Thyroid gland (tissue), 4 donors: ENCODE measurements around the gene C11orf24.

Source experiments
- POLR2A ChIP-seq, 2 donors: fragments of 450-650 bp; IDR thresholded peaks; one replicate each; pipeline ENCODE4 v1.6.1; 2017; ENCODE audit warnings: antibody characterized with exemption in 2 of 2, mild to moderate bottlenecking in 2 of 2, moderate library complexity in 1 of 2
- TF ChIP-seq, protein P1 (sequence below), 6 experiments: fragments of 200-600 bp in 3 of 6; fragments of 450-650 bp in 3 of 6; sonication (generic) in 3 of 6; IDR thresholded peaks; one replicate each; pipeline ENCODE4 v1.5.1; 2016 to 2019; ENCODE audit warnings: antibody characterized with exemption in 6 of 6, mild to moderate bottlenecking in 2 of 6, inconsistent platforms in 1 of 6, moderate library complexity in 1 of 6

DNA sequence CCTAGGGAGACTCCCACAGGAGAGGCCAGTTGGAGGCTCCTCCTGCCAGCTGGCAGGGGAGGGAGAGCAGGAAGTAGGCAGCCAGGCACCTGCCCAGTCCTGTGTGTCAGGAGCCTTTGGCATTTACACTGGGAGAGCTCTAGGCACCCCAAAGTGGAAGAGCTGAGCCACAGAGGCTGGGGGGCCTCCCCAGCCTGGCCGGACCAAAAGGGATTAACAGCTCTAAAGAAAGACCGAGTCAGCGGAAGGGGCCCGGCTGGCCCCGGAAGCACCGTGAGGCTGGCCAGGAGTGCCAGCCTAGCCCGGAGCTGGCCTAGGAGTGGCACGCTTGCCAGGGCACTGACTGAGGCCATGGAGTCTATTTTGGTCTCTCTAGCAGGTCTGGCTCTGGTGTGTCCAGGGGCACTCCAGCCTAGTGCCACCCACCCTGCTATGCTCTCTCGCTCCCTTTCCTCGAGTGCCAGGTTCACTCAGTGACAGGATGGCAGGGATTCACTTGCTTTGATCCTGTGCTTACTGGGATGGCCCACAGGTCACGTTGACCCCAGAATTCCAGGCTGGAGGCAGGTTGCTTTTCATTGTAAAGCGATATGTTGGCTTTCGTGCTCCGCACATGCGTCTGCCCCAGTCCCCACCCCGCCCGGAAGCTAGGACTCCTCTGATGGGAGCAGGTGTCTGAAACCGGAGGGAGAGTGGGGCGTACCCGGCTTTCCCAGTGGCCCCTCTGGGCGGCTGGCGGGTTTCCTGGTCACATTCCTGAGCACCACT lies 55.4 kb downstream of the C11orf24 start:
- TF ChIP-seq, protein P1, sequence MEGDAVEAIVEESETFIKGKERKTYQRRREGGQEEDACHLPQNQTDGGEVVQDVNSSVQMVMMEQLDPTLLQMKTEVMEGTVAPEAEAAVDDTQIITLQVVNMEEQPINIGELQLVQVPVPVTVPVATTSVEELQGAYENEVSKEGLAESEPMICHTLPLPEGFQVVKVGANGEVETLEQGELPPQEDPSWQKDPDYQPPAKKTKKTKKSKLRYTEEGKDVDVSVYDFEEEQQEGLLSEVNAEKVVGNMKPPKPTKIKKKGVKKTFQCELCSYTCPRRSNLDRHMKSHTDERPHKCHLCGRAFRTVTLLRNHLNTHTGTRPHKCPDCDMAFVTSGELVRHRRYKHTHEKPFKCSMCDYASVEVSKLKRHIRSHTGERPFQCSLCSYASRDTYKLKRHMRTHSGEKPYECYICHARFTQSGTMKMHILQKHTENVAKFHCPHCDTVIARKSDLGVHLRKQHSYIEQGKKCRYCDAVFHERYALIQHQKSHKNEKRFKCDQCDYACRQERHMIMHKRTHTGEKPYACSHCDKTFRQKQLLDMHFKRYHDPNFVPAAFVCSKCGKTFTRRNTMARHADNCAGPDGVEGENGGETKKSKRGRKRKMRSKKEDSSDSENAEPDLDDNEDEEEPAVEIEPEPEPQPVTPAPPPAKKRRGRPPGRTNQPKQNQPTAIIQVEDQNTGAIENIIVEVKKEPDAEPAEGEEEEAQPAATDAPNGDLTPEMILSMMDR (IDR thresholded peaks at IDR 0.05), result no peak
- no peak for TF ChIP-seq POLR2A (IDR thresholded peaks at IDR 0.05)
